Epithelial cell of esophagus (primary cell): ENCODE measurements around the gene YARS1.
"Not testable (repeated sequence)": the region's sequence is repeated elsewhere in the genome, so short reads cannot be mapped to it uniquely, and the experiment has no call there.

Experiments used
- DNase-seq: peaks from one replicate; pipeline ENCODE4 v3.0.0; 2010; ENCODE audit warnings: low read depth
- H3K4me3 ChIP-seq: 2 replicates; pipeline ENCODE4 v1.5.1; 2011; ENCODE audit warnings: mild to moderate bottlenecking, low read length, control low read depth
- TF ChIP-seq, protein P1 (sequence below): IDR thresholded peaks from 2 replicates; pipeline ENCODE4 v1.5.1; 2011; ENCODE audit warnings: low read depth, mild to moderate bottlenecking, low read length, control low read depth, inconsistent platforms; ENCODE audit not compliant: insufficient read depth; ENCODE audit errors: missing control alignments

Gene YARS1

DNA sequence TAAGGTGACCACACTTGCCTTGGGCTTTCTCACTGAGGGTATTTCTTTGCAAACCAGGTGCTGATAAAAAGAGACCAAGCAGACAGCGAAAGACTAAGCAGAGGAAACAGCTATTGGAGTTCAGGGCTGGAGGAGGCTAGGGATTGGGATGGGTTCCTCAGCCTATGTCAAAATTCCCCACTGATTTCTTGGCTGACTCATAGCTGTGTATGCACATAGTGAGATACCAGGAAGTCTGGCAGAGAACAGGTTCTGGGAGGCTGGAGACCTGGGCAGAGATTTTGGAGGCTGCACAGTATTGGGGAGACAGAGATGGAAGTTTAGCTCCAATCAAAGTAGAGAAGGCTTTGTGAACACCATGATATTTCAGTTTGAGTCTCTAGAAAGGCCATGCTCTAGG is 25.3 kb downstream of the YARS1 start:
- H3K4me3 ChIP-seq = no peak overlapping the region
- peak; percentile 87 for DNase-seq
- TF ChIP-seq, protein P1, sequence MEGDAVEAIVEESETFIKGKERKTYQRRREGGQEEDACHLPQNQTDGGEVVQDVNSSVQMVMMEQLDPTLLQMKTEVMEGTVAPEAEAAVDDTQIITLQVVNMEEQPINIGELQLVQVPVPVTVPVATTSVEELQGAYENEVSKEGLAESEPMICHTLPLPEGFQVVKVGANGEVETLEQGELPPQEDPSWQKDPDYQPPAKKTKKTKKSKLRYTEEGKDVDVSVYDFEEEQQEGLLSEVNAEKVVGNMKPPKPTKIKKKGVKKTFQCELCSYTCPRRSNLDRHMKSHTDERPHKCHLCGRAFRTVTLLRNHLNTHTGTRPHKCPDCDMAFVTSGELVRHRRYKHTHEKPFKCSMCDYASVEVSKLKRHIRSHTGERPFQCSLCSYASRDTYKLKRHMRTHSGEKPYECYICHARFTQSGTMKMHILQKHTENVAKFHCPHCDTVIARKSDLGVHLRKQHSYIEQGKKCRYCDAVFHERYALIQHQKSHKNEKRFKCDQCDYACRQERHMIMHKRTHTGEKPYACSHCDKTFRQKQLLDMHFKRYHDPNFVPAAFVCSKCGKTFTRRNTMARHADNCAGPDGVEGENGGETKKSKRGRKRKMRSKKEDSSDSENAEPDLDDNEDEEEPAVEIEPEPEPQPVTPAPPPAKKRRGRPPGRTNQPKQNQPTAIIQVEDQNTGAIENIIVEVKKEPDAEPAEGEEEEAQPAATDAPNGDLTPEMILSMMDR = no peak

DNA sequence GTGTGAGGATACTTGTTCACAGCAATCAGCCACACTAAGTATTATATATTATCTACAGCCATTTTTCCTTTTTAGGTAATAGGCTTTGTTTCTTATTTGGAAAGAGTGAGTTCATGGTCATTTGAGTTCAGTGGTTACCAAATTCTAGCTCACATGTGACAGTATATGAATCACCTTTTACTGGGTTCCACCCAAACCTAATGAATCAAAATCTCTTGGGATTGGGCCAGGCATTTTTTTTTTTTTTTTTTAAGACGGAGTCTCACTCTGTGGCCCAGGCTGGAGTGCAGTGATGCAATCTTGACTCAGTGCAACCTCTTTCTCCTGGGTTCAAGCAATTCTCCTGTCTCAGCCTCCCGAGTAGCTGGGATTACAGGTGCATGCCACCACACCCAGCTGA is 27.8 kb downstream of the YARS1 start:
- DNase-seq = peak; percentile 92
- not testable (repeated sequence) for H3K4me3 ChIP-seq

DNA sequence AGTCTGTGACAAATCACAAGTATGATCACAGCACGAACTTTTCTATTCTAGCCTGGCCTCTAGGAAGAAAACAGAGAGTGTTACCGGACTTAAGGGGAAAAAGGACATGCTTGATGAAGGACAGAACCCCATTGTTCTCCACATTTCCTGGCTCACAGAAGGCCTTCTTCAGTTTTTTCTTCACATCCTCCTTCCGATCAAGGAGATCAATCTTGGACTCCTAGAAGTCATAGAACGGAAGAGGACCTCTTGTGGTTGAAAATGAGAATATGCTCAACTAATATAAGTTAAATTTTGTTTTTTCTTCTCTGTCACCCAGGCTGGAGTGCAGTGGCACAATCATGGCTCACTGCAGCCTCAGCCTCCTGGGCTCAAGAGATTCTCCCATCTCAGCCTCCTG is 30.3 kb downstream of the YARS1 start:
- peak; percentile 29 for DNase-seq
- TF ChIP-seq, protein P1 = peak; percentile 39

DNA sequence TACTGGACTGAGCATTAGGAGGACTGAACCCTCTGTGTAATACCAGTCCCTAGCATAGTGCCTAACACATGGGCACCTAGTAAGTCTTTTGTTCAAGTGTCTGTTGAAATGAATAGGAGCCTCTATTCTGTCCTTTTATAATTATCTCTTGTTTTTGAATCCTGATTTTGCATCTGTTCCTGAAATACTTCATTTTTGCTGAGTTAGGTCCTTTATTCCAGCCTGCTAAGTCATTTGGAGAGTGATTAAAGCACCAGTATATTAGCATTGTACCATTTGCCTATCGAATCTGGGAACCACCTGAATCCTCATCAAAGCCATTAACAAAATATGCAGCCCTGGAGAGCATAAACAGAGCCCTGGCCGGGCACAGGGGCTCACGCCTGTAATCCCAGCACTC is 32.3 kb downstream of the YARS1 start:
- H3K4me3 ChIP-seq = no peak overlapping the region
- TF ChIP-seq, protein P1 = no peak
- DNase-seq = no peak

More for the DNA sequence above, 30.3 kb downstream of the YARS1 start:
- H3K4me3 ChIP-seq = no peak overlapping the region

DNA sequence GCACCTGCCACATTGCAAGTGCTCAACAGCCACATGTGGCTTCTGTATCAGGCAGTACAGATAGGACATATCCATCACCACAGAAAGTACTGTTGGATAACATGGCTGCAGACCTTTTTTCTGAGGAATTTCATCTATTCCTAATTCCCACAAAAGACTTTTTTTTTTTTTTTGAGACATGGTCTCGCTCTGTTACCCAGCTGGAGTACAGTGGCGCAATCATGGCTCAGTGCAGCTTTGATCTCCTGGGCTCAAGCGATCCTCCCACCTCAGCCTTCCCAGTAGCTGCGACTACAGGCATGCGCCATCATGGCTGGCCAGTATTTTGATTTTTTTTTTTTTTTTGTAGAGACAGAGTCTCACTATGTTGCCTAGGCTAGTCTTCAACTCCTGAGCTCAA is 33.3 kb downstream of the YARS1 start:
- TF ChIP-seq, protein P1 = no peak
- H3K4me3 ChIP-seq = no peak overlapping the region
- no peak for DNase-seq

DNA sequence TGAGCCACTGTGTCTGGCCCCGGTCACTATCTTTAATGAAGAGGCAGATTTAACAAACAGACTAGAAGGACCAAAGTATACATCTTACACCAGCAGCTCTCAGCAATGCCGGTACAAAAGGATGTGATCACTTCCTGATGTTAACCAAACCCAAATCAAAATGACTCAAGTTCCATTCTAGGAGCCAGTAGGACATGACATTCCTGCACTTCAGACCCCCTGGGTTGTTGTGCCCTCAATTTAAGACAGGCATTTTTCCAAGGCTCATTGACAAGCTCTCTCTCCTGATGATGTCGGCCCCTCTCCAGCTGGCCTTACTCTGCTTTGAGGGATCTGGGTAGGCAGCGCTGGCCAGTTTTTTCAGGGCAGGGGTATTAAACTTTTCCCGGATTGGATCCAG is 35.1 kb downstream of the YARS1 start:
- no peak overlapping the region for H3K4me3 ChIP-seq
- no peak for DNase-seq
- TF ChIP-seq, protein P1 = no peak

DNA sequence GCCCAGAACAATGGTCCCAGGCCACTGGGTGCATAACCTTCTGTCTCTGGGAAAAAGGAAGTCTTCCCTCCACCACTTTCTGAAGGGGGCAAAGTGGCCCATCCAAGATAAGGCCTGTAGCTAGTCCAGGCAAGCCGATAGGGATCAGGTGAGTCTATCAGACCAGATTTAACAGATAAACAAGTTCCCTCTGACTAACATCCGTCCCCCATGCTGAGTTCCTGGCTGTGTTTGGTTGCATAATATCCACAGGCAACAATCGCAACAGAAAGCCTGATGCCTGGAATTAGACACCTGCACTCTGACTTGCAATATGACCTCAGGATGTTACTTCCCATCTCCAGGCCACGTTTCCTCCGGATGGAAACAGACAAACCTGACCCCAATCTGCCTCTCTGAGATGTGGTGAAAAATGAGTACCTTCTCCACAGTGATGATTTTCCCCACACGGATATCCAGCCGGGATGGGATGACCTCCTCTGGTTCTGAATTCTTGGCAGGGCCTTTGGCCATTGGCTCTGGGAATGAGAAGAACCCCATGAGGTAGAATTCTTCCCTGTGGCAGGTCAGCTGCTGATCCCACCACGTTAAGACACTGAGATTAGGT is 36.4 kb downstream of the YARS1 start:
- H3K4me3 ChIP-seq = no peak overlapping the region
- TF ChIP-seq, protein P1 = no peak
- peak; percentile 87 for DNase-seq
